ENCODE results near the gene HECW1.

The HECW1 gene

GRCh38 chr7:43390576-43390975 lies 278.1 kb downstream of the HECW1 start:
- peaks cover 8% of the 10 kb centered on the region for H3K4me1 ChIP-seq (ENCODE audit: control insufficient read depth, insufficient read depth, low read length)
- no peaks in the 10 kb centered on the region for H3K27me3 ChIP-seq (ENCODE audit: control insufficient read depth in 1 of 2, insufficient read depth in 2 of 2, low read length in 2 of 2)
- no peak overlapping the region for H3K9ac ChIP-seq (ENCODE audit: low read length in 2 of 2)
- H3K36me3 ChIP-seq (ENCODE audit: control insufficient read depth in 2 of 2, insufficient read depth in 2 of 2, low read length in 2 of 2), result no peaks in the 10 kb centered on the region
- no peak overlapping the region for H3K27ac ChIP-seq (ENCODE audit: low read length)
- H3K9me3 ChIP-seq (ENCODE audit: control insufficient read depth in 2 of 2, low read length in 2 of 2), result no peaks in the 10 kb centered on the region
- H3K4me3 ChIP-seq (ENCODE audit: low read length in 2 of 2), result no peak overlapping the region

GRCh38 chr7:43391518-43391917 lies 279.1 kb downstream of the HECW1 start:
- H3K9ac ChIP-seq (ENCODE audit: low read length in 2 of 2), result no peak overlapping the region
- peaks cover 8% of the 10 kb centered on the region for H3K4me1 ChIP-seq (ENCODE audit: control insufficient read depth, insufficient read depth, low read length)
- no peak overlapping the region for H3K27ac ChIP-seq (ENCODE audit: low read length)
- H3K4me3 ChIP-seq (ENCODE audit: low read length in 2 of 2), result no peak overlapping the region
- H3K36me3 ChIP-seq (ENCODE audit: control insufficient read depth in 2 of 2, insufficient read depth in 2 of 2, low read length in 2 of 2), result no peaks in the 10 kb centered on the region
- no peaks in the 10 kb centered on the region for H3K27me3 ChIP-seq (ENCODE audit: control insufficient read depth in 1 of 2, insufficient read depth in 2 of 2, low read length in 2 of 2)
- no peaks in the 10 kb centered on the region for H3K9me3 ChIP-seq (ENCODE audit: control insufficient read depth in 2 of 2, low read length in 2 of 2)

- H3K4me3 ChIP-seq (ENCODE audit: low read length in 2 of 2), result peak overlapping the region in 1 of 2 donors; percentile 22
- no peaks in the 10 kb centered on the region for H3K9me3 ChIP-seq (ENCODE audit: control insufficient read depth in 2 of 2, low read length in 2 of 2)
- H3K36me3 ChIP-seq (ENCODE audit: control insufficient read depth in 2 of 2, insufficient read depth in 2 of 2, low read length in 2 of 2), result no peaks in the 10 kb centered on the region
- H3K9ac ChIP-seq (ENCODE audit: low read length in 2 of 2), result no peak overlapping the region
- H3K4me1 ChIP-seq (ENCODE audit: control insufficient read depth, insufficient read depth, low read length), result peaks cover 8% of the 10 kb centered on the region
- no peak overlapping the region for H3K27ac ChIP-seq (ENCODE audit: low read length)
- no peaks in the 10 kb centered on the region for H3K27me3 ChIP-seq (ENCODE audit: control insufficient read depth in 1 of 2, insufficient read depth in 2 of 2, low read length in 2 of 2)
Measured at GRCh38 chr7:43392638-43393330, 280.3 kb downstream of the HECW1 start.

GRCh38 chr7:43394441-43395130 lies 282.1 kb downstream of the HECW1 start:
- Histone ChIP-seq H3K4me3 (ENCODE audit: low read length in 2 of 2) (no peak overlapping the region), H3K9me3 (ENCODE audit: control insufficient read depth in 2 of 2, low read length in 2 of 2) (no peaks in the 10 kb centered on the region), H3K9ac (ENCODE audit: low read length in 2 of 2) (no peak overlapping the region), H3K36me3 (ENCODE audit: control insufficient read depth in 2 of 2, insufficient read depth in 2 of 2, low read length in 2 of 2) (no peaks in the 10 kb centered on the region), H3K4me1 (ENCODE audit: control insufficient read depth, insufficient read depth, low read length) (peaks cover 8% of the 10 kb centered on the region), H3K27me3 (ENCODE audit: control insufficient read depth in 1 of 2, insufficient read depth in 2 of 2, low read length in 2 of 2) (no peaks in the 10 kb centered on the region), H3K27ac (ENCODE audit: low read length) (no peak overlapping the region)

- H3K4me1 ChIP-seq (ENCODE audit: control insufficient read depth, insufficient read depth, low read length), result peaks cover 8% of the 10 kb centered on the region
- H3K9ac ChIP-seq (ENCODE audit: low read length in 2 of 2), result no peak overlapping the region
- H3K36me3 ChIP-seq (ENCODE audit: control insufficient read depth in 2 of 2, insufficient read depth in 2 of 2, low read length in 2 of 2), result no peaks in the 10 kb centered on the region
- H3K9me3 ChIP-seq (ENCODE audit: control insufficient read depth in 2 of 2, low read length in 2 of 2), result no peaks in the 10 kb centered on the region
- H3K27ac ChIP-seq (ENCODE audit: low read length), result no peak overlapping the region
- no peak overlapping the region for H3K4me3 ChIP-seq (ENCODE audit: low read length in 2 of 2)
- no peaks in the 10 kb centered on the region for H3K27me3 ChIP-seq (ENCODE audit: control insufficient read depth in 1 of 2, insufficient read depth in 2 of 2, low read length in 2 of 2)
Measured at GRCh38 chr7:43395351-43395750, 282.9 kb downstream of the HECW1 start.

- Histone ChIP-seq H3K36me3 (ENCODE audit: control insufficient read depth in 2 of 2, insufficient read depth in 2 of 2, low read length in 2 of 2) (no peaks in the 10 kb centered on the region), H3K9ac (ENCODE audit: low read length in 2 of 2) (no peak overlapping the region), H3K4me1 (ENCODE audit: control insufficient read depth, insufficient read depth, low read length) (peaks cover 8% of the 10 kb centered on the region), H3K4me3 (ENCODE audit: low read length in 2 of 2) (no peak overlapping the region), H3K9me3 (ENCODE audit: control insufficient read depth in 2 of 2, low read length in 2 of 2) (peaks cover 0 to 2% of the 10 kb centered on the region in 2 donors), H3K27me3 (ENCODE audit: control insufficient read depth in 1 of 2, insufficient read depth in 2 of 2, low read length in 2 of 2) (no peaks in the 10 kb centered on the region), H3K27ac (ENCODE audit: low read length) (no peak overlapping the region)
Measured at GRCh38 chr7:43396187-43396740, 283.8 kb downstream of the HECW1 start.

GRCh38 chr7:43398831-43399230 lies 286.4 kb downstream of the HECW1 start:
- Histone ChIP-seq H3K36me3 (ENCODE audit: control insufficient read depth in 2 of 2, insufficient read depth in 2 of 2, low read length in 2 of 2) (no peaks in the 10 kb centered on the region), H3K4me1 (ENCODE audit: control insufficient read depth, insufficient read depth, low read length) (no peaks in the 10 kb centered on the region), H3K9ac (ENCODE audit: low read length in 2 of 2) (no peak overlapping the region)

GRCh38 chr7:43405948-43406347 lies 293.5 kb downstream of the HECW1 start:
- Histone ChIP-seq H3K36me3 (ENCODE audit: control insufficient read depth in 2 of 2, insufficient read depth in 2 of 2, low read length in 2 of 2) (no peaks in the 10 kb centered on the region), H3K9me3 (ENCODE audit: control insufficient read depth in 2 of 2, low read length in 2 of 2) (peaks cover 0 to 3% of the 10 kb centered on the region in 2 donors), H3K27ac (ENCODE audit: low read length) (no peak overlapping the region), H3K4me1 (ENCODE audit: control insufficient read depth, insufficient read depth, low read length) (no peaks in the 10 kb centered on the region), H3K4me3 (ENCODE audit: low read length in 2 of 2) (no peak overlapping the region), H3K9ac (ENCODE audit: low read length in 2 of 2) (no peak overlapping the region), H3K27me3 (ENCODE audit: control insufficient read depth in 1 of 2, insufficient read depth in 2 of 2, low read length in 2 of 2) (no peaks in the 10 kb centered on the region)

More at GRCh38 chr7:43398831-43399230, 286.4 kb downstream of the HECW1 start:
- no peak overlapping the region for H3K4me3 ChIP-seq (ENCODE audit: low read length in 2 of 2)
- H3K27ac ChIP-seq (ENCODE audit: low read length), result no peak overlapping the region
- no peaks in the 10 kb centered on the region for H3K27me3 ChIP-seq (ENCODE audit: control insufficient read depth in 1 of 2, insufficient read depth in 2 of 2, low read length in 2 of 2)
- peaks cover 0 to 5% of the 10 kb centered on the region in 2 donors for H3K9me3 ChIP-seq (ENCODE audit: control insufficient read depth in 2 of 2, low read length in 2 of 2)

GRCh38 chr7:43406961-43407360 lies 294.5 kb downstream of the HECW1 start:
- Histone ChIP-seq H3K27me3 (ENCODE audit: control insufficient read depth in 1 of 2, insufficient read depth in 2 of 2, low read length in 2 of 2) (no peaks in the 10 kb centered on the region), H3K36me3 (ENCODE audit: control insufficient read depth in 2 of 2, insufficient read depth in 2 of 2, low read length in 2 of 2) (no peaks in the 10 kb centered on the region), H3K27ac (ENCODE audit: low read length) (no peak overlapping the region), H3K9ac (ENCODE audit: low read length in 2 of 2) (no peak overlapping the region), H3K4me3 (ENCODE audit: low read length in 2 of 2) (no peak overlapping the region), H3K4me1 (ENCODE audit: control insufficient read depth, insufficient read depth, low read length) (no peaks in the 10 kb centered on the region), H3K9me3 (ENCODE audit: control insufficient read depth in 2 of 2, low read length in 2 of 2) (peaks cover 0 to under 1% of the 10 kb centered on the region in 2 donors)

GRCh38 chr7:43408981-43409380 lies 296.5 kb downstream of the HECW1 start:
- no peak overlapping the region for H3K27ac ChIP-seq (ENCODE audit: low read length)
- H3K4me1 ChIP-seq (ENCODE audit: control insufficient read depth, insufficient read depth, low read length), result no peaks in the 10 kb centered on the region
- H3K9ac ChIP-seq (ENCODE audit: low read length in 2 of 2), result no peak overlapping the region
- no peaks in the 10 kb centered on the region for H3K9me3 ChIP-seq (ENCODE audit: control insufficient read depth in 2 of 2, low read length in 2 of 2)
- H3K36me3 ChIP-seq (ENCODE audit: control insufficient read depth in 2 of 2, insufficient read depth in 2 of 2, low read length in 2 of 2), result no peaks in the 10 kb centered on the region
- no peaks in the 10 kb centered on the region for H3K27me3 ChIP-seq (ENCODE audit: control insufficient read depth in 1 of 2, insufficient read depth in 2 of 2, low read length in 2 of 2)
- no peak overlapping the region for H3K4me3 ChIP-seq (ENCODE audit: low read length in 2 of 2)

- no peaks in the 10 kb centered on the region for H3K4me1 ChIP-seq (ENCODE audit: control insufficient read depth, insufficient read depth, low read length)
- H3K36me3 ChIP-seq (ENCODE audit: control insufficient read depth in 2 of 2, insufficient read depth in 2 of 2, low read length in 2 of 2), result no peaks in the 10 kb centered on the region
- H3K9ac ChIP-seq (ENCODE audit: low read length in 2 of 2), result no peak overlapping the region
- H3K27ac ChIP-seq (ENCODE audit: low read length), result no peak overlapping the region
- no peak overlapping the region for H3K4me3 ChIP-seq (ENCODE audit: low read length in 2 of 2)
- H3K9me3 ChIP-seq (ENCODE audit: control insufficient read depth in 2 of 2, low read length in 2 of 2), result no peaks in the 10 kb centered on the region
- H3K27me3 ChIP-seq (ENCODE audit: control insufficient read depth in 1 of 2, insufficient read depth in 2 of 2, low read length in 2 of 2), result no peaks in the 10 kb centered on the region
Measured at GRCh38 chr7:43417455-43417854, 305.0 kb downstream of the HECW1 start.
